ACC112 (cell line): ENCODE measurements around the gene CREB3L1.

Experiments
- H2AFZ ChIP-seq: fragments of 200-600 bp; sonication (generic); one replicate; pipeline ENCODE4 v1.6.0; 2017; ENCODE audit warnings: antibody characterized with exemption, low read length; ENCODE audit not compliant: unreplicated experiment
- H3K27ac ChIP-seq: fragments of 200-600 bp; sonication (generic); 2 replicates; pipeline ENCODE4 v1.5.1; 2014; ENCODE audit warnings: low read depth, mild to moderate bottlenecking, antibody characterized with exemption, low read length, moderate library complexity
- H3K27me3 ChIP-seq: fragments of 200-600 bp; sonication (generic); 2 replicates; pipeline ENCODE4 v1.6.1; 2014; ENCODE audit warnings: mild to moderate bottlenecking, antibody characterized with exemption, low read length, moderate library complexity, mixed read lengths; ENCODE audit not compliant: insufficient read depth
- H3K36me3 ChIP-seq: fragments of 200-600 bp; sonication (generic); 2 replicates; pipeline ENCODE4 v1.6.1; 2016; ENCODE audit warnings: mild to moderate bottlenecking, antibody characterized with exemption, low read length, moderate library complexity, mixed read lengths; ENCODE audit not compliant: insufficient read depth
- H3K4me1 ChIP-seq: fragments of 200-600 bp; sonication (generic); one replicate; pipeline ENCODE4 v1.6.1; 2016; ENCODE audit warnings: low read length, mixed read lengths; ENCODE audit not compliant: insufficient read depth, unreplicated experiment, control insufficient read depth
- H3K4me3 ChIP-seq: fragments of 200-600 bp; sonication (generic); 2 replicates; pipeline ENCODE4 v1.5.1; 2014; ENCODE audit warnings: mild to moderate bottlenecking, low read depth, low read length
- H3K79me2 ChIP-seq: fragments of 200-600 bp; sonication (generic); one replicate; pipeline ENCODE4 v1.6.0; 2016; ENCODE audit warnings: low read length; ENCODE audit not compliant: control insufficient read depth, unreplicated experiment, insufficient read depth

Gene CREB3L1, protein sequence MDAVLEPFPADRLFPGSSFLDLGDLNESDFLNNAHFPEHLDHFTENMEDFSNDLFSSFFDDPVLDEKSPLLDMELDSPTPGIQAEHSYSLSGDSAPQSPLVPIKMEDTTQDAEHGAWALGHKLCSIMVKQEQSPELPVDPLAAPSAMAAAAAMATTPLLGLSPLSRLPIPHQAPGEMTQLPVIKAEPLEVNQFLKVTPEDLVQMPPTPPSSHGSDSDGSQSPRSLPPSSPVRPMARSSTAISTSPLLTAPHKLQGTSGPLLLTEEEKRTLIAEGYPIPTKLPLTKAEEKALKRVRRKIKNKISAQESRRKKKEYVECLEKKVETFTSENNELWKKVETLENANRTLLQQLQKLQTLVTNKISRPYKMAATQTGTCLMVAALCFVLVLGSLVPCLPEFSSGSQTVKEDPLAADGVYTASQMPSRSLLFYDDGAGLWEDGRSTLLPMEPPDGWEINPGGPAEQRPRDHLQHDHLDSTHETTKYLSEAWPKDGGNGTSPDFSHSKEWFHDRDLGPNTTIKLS

DNA sequence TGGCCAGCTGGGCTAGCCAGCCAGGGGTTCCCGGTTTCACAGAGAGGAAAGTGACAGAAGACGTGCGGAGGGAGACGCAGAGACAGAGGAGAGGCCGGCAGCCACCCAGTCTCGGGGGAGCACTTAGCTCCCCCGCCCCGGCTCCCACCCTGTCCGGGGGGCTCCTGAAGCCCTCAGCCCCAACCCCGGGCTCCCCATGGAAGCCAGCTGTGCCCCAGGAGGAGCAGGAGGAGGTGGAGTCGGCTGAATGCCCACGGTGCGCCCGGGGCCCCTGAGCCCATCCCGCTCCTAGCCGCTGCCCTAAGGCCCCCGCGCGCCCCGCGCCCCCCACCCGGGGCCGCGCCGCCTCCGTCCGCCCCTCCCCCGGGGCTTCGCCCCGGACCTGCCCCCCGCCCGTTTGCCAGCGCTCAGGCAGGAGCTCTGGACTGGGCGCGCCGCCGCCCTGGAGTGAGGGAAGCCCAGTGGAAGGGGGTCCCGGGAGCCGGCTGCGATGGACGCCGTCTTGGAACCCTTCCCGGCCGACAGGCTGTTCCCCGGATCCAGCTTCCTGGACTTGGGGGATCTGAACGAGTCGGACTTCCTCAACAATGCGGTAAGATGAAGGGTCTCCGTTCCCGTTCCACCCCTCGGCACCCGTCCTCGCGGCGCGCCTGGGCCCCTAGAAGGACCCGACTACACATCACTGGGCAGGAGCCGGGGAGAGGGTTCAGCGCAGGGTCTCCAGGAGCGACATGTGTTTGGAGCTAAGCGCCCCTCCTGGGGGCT, at the start of gene CREB3L1:
Gene CREB3L1 (plus strand): TSS at position 41 of the 765 bp plus-strand sequence. CDS start 450 bp downstream, at position 491.
- Histone ChIP-seq H3K27me3 (no peaks in the 10 kb centered on the region), H3K36me3 (no peaks in the 10 kb centered on the region), H3K4me1 (peaks cover 53% of the 10 kb centered on the region), H3K4me3 (peak within 1 kb of the TSS; percentile 97), H3K79me2 (peaks cover 50% of the 10 kb centered on the region), H3K27ac (peak within 1 kb of the TSS; percentile 84), H2AFZ (peak within 1 kb of the TSS; percentile 64)

DNA sequence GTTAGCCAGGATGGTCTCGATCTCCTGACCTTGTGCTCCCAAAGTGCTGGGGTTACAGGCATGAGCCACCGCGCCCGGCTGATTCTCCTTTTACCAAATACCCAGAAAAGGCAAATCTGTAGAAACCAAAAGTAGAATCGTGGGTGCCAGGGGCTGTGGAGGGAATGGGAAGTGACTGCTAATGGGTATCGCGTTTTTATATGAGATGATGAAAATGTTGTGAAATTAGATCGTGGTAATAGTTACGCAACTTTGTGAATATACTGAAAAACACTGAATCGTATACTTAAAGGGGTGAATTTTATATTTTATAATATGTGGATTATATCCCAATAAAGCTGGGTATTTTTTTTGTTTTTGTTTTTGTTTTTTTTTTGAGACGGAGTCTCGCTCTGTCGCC, 48.2 kb upstream of the CREB3L1 start:
- Histone ChIP-seq H3K4me3 (no peak overlapping the region), H3K36me3 (no peaks in the 10 kb centered on the region), H3K27me3 (no peaks in the 10 kb centered on the region), H3K27ac (no peak overlapping the region), H2AFZ (no peak overlapping the region), H3K4me1 (no peaks in the 10 kb centered on the region), H3K79me2 (no peaks in the 10 kb centered on the region)

DNA sequence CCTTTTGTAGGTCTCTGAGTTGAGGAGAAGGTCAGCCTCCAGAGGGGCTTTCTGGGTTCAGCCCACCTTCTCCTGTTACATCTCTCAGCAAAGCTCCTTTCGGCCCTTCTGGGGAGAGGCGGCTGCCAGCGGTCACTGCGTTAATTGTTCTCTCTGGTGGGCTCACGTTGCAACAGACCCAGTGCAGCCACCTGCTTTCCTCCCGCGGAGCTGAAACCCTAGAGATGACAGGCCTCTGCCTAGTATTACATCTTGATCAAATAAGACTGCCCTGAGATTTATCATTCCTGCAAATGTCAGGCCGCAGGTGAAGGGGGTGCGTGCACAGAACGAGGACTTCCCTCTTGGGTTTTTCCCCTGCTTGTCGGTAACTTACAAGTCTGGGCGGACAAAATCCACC, 43.2 kb upstream of the CREB3L1 start:
- Histone ChIP-seq H2AFZ (no peak overlapping the region), H3K4me3 (no peak overlapping the region), H3K27me3 (no peaks in the 10 kb centered on the region), H3K4me1 (peaks cover 12% of the 10 kb centered on the region), H3K79me2 (peaks cover 4% of the 10 kb centered on the region), H3K27ac (no peak overlapping the region), H3K36me3 (no peaks in the 10 kb centered on the region)

DNA sequence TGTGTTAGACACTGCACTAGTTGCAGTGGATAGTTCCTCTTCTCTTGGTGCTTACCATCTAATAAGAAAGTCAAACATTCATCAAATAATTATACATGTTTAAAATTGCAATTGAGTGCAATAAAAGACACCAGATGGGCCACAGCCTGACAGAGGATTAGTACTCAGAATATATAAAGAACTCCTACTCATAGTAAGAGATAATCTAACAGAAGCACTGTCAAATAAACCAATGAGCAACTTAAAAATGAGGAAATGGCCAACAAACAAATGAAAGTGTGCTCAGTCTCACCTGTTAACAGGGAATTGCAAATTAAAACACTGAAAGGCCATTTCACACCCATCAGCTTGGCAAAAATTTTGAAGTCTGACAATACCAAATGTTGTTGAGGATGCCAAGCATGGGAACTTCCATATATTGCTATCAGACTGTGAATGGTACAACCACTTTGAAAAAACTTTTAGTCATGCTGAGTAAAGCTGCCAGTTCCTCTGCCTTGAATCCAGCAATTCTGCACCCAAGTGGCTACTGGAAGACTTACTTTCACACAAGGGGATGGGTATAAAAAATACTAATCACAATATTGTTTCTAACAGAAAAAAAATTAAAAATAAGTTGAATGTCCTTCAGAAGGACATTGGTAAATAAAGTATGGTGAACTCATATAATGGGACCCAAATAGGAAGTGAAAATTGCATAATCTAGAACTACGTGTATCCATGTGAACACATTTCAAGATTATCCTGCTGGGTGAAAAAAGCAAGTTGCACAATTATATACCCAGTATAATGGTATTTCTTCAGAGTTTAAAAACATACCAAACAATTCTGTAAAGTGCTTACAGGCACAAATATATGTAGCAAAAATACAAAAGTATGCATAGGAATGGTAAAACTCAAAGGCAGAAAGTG, 41.4 kb upstream of the CREB3L1 start:
- Histone ChIP-seq H3K27ac (peak overlapping the region; percentile 80), H2AFZ (peak overlapping the region; percentile 73), H3K79me2 (peaks cover 4% of the 10 kb centered on the region), H3K4me3 (no peak overlapping the region), H3K27me3 (no peaks in the 10 kb centered on the region), H3K36me3 (no peaks in the 10 kb centered on the region), H3K4me1 (peaks cover 22% of the 10 kb centered on the region)

- H2AFZ ChIP-seq: no peak overlapping the region
Observed at GRCh38 chr11:46236918-46237247, 40.6 kb upstream of the CREB3L1 start.

DNA sequence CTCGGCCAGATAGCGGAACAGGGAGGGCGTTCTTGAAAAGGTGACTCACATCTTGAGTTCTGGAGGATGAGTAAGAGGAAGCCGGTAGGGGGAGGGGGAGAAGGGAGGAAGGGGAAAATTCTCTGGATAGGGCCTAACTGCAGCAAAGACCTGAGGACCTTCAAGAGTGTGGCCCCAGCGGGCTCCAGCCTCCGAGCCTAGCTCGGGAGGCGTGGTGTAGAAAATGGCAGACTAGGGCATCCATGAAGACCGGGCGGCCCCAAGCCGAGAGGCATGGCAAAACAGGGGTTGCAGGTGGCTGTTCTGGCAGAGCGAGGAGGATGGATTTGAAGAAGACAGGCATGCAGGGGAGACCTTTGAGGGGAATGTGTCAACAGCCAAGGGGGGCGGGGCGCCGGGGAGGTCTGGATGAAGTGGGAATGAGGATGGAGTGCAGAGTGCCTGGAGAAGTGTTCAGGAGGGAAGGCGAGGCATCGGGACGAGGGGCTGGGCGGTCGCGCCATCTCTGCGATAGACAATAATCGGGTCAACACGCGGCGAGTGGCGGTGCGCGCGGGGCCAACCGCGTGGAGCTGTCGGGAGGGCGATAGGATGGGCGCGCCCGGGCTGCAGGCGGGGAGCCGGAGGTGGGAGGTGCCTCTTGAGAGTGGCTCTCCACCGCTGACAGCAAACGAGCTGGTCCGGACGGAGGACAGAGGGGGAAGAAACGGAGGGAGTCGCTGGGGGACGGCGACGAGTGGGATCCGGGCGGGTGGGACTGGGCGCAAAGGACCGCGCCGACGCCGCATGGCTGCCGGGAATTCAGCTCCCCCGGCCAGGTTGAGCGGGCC, 40.0 kb upstream of the CREB3L1 start:
- H3K4me1 ChIP-seq: peaks cover 24% of the 10 kb centered on the region
- H3K79me2 ChIP-seq: peaks cover 4% of the 10 kb centered on the region
- no peaks in the 10 kb centered on the region for H3K36me3 ChIP-seq
- no peaks in the 10 kb centered on the region for H3K27me3 ChIP-seq
- H3K27ac ChIP-seq: peak overlapping the region; percentile 80
- H2AFZ ChIP-seq: peak overlapping the region; percentile 73
- H3K4me3 ChIP-seq: peak overlapping the region; percentile 90

More at GRCh38 chr11:46236918-46237247, 40.6 kb upstream of the CREB3L1 start:
- peaks cover 22% of the 10 kb centered on the region for H3K4me1 ChIP-seq
- H3K27ac ChIP-seq: peak overlapping the region; percentile 80
- peaks cover 4% of the 10 kb centered on the region for H3K79me2 ChIP-seq
- H3K36me3 ChIP-seq: no peaks in the 10 kb centered on the region
- no peaks in the 10 kb centered on the region for H3K27me3 ChIP-seq
- H3K4me3 ChIP-seq: peak overlapping the region; percentile 90; the same call in 1 of the 2 replicates

GRCh38 chr11:46238078-46238966, 39.1 kb upstream of the CREB3L1 start:
- peaks cover 28% of the 10 kb centered on the region for H3K4me1 ChIP-seq
- peak overlapping the region; percentile 90 for H3K4me3 ChIP-seq
- no peaks in the 10 kb centered on the region for H3K27me3 ChIP-seq
- H3K27ac ChIP-seq: peak overlapping the region; percentile 80
- peaks cover 4% of the 10 kb centered on the region for H3K79me2 ChIP-seq
- H2AFZ ChIP-seq: peak overlapping the region; percentile 73
- no peaks in the 10 kb centered on the region for H3K36me3 ChIP-seq

DNA sequence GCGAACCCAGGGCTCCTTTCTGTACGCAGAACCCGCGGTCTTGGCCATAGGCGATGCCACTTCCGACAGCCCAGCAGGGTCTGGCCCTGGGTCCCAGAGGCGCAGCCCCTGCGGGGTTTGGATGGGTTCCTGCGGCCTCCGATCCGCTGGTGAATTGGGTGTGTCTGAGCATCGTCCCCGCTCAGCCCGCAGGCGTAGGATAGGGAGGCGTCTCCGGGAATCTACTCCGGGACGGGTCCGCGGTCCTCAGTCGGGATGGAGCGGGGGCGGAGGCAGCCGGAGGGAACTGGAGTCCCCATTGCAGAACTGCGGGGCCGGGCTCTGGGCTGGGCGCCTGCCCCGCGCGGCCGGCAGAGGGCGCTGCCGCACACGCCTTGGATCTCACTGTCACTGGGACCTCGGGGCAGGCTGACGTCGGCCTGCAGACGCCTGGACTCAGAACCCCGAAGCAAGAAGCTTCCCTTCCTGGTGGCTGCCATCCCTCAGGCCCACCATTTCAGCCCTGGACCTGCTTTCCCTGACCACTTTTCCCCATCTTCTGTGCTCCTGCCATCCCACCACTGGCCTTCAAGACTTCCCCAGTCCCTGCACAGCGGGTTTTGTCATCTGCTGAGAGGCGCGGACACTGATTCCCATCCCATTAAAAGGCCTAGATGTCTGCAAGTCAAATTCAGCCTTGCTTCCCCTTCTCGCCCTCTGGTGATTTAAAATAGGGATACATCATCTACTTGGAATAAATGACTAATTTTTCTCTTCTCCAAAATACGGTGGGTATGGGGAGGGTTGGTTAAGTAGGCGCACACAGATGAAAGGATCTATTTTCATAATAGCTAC, 38.3 kb upstream of the CREB3L1 start:
- Histone ChIP-seq H3K36me3 (no peaks in the 10 kb centered on the region), H3K27ac (peak overlapping the region; percentile 80), H2AFZ (peak overlapping the region; percentile 73), H3K79me2 (peaks cover 4% of the 10 kb centered on the region), H3K4me3 (peak overlapping the region; percentile 90), H3K27me3 (no peaks in the 10 kb centered on the region), H3K4me1 (peaks cover 28% of the 10 kb centered on the region)
